BLaER1 (cell line): ENCODE results near the gene CFAP74.

ENCODE experiments used
- H3K27ac ChIP-seq: shearing (Covaris generic); formaldehyde crosslinking; 2 replicates; pipeline ENCODE4 v1.8.1; 2022
- H3K27me3 ChIP-seq: shearing (Covaris generic); formaldehyde crosslinking; 2 replicates; pipeline ENCODE4 v1.8.1; 2022
- H3K36me3 ChIP-seq: shearing (Covaris generic); formaldehyde crosslinking; 2 replicates; pipeline ENCODE4 v1.8.1; 2022
- H3K4me1 ChIP-seq: shearing (Covaris generic); formaldehyde crosslinking; 2 replicates; pipeline ENCODE4 v1.8.1; 2022
- H3K4me2 ChIP-seq: shearing (Covaris generic); formaldehyde crosslinking; 2 replicates; pipeline ENCODE4 v1.8.1; 2022
- H3K4me3 ChIP-seq: shearing (Covaris generic); formaldehyde crosslinking; 2 replicates; pipeline ENCODE4 v1.8.1; 2022
- H3K9ac ChIP-seq: shearing (Covaris generic); formaldehyde crosslinking; 2 replicates; pipeline ENCODE4 v1.8.1; 2022
- H3K9me3 ChIP-seq: shearing (Covaris generic); formaldehyde crosslinking; 2 replicates; pipeline ENCODE4 v1.8.1; 2022
- H4K20me1 ChIP-seq: shearing (Covaris generic); formaldehyde crosslinking; 2 replicates; pipeline ENCODE4 v1.8.1; 2022
- Cebpa-rat ChIP-seq: shearing (Covaris generic); IDR thresholded peaks from 2 replicates; pipeline ENCODE4 v1.8.1; 2022

The CFAP74 gene

GRCh38 chr1:1915911-1916840, 87.4 kb downstream of the CFAP74 start:
- Histone ChIP-seq H3K27ac (no peak overlapping the region), H3K9ac (no peak overlapping the region), H4K20me1 (no peaks in the 10 kb centered on the region), H3K9me3 (no peaks in the 10 kb centered on the region), H3K4me3 (no peak overlapping the region), H3K4me2 (no peak overlapping the region), H3K4me1 (peaks cover 53% of the 10 kb centered on the region), H3K27me3 (0 out of 2 replicates have a peak, but pooled peaks cover 7% of the 10 kb centered on the region), H3K36me3 (no peaks in the 10 kb centered on the region)
- TF ChIP-seq Cebpa-rat, result no peak

GRCh38 chr1:1914971-1915692, 88.5 kb downstream of the CFAP74 start, which contains the start of gene CALML6:
CALML6 (plus strand) TSS chr1:1915260; CDS start chr1:1915281, 21 bp downstream.
- TF ChIP-seq Cebpa-rat, result no peak
- Histone ChIP-seq H3K4me3 (no peak within 1 kb of the TSS), H3K27me3 (0 out of 2 replicates have a peak, but pooled peaks cover 7% of the 10 kb centered on the region), H3K9ac (no peak within 1 kb of the TSS), H3K36me3 (no peaks in the 10 kb centered on the region), H4K20me1 (no peaks in the 10 kb centered on the region), H3K4me2 (no peak within 1 kb of the TSS), H3K9me3 (no peaks in the 10 kb centered on the region), H3K27ac (no peak within 1 kb of the TSS), H3K4me1 (peaks cover 52% of the 10 kb centered on the region)

DNA sequence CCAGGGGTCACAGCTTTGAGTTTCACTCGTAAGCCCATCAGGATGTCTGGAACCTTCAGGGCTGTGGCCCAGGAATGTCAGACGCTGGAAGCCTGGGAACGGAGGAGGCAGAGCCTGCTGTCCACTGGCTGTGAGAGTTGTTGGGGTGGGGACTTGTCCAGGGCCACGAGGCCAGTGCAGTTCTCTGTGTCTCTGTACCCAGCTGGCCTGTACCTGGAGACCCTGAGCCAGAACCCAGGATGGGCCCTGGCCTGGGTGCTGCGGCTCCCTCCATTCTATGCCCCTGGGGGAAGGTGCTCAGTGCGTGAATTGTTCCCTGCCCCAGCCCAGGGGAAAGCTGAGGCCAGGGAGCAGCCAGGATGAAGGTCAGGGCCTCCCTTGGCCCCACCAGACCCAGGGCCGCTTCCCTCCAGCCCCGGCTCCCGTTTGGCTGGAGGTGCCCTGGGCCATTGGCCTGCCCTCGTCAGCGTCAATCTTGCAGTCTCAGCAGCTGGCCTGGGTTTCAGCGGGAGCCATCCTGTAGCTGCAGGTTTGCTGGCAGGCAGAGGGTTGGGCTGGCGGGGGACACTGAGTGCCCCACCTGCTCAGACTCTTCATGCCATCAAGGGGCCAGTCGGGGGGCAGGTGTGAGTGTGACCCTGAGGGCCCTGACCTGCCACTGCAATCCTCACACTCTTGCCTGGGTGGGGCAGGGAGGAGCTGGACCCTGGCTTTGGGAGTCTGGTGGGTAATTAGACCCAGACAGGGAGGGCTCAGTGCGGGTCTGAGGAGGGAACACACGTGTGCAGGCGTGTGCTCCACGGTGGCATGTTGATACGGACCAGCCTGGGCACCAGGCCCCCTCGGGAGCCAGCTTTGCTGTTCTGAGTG, 89.2 kb downstream of the CFAP74 start:
- Histone ChIP-seq H3K27ac (no peak overlapping the region), H3K36me3 (no peaks in the 10 kb centered on the region), H3K27me3 (0 out of 2 replicates have a peak, but pooled peaks cover 7% of the 10 kb centered on the region), H3K4me2 (no peak overlapping the region), H4K20me1 (no peaks in the 10 kb centered on the region), H3K4me1 (peaks cover 53% of the 10 kb centered on the region), H3K9ac (no peak overlapping the region), H3K9me3 (no peaks in the 10 kb centered on the region), H3K4me3 (no peak overlapping the region)
- TF ChIP-seq Cebpa-rat, result no peak

DNA sequence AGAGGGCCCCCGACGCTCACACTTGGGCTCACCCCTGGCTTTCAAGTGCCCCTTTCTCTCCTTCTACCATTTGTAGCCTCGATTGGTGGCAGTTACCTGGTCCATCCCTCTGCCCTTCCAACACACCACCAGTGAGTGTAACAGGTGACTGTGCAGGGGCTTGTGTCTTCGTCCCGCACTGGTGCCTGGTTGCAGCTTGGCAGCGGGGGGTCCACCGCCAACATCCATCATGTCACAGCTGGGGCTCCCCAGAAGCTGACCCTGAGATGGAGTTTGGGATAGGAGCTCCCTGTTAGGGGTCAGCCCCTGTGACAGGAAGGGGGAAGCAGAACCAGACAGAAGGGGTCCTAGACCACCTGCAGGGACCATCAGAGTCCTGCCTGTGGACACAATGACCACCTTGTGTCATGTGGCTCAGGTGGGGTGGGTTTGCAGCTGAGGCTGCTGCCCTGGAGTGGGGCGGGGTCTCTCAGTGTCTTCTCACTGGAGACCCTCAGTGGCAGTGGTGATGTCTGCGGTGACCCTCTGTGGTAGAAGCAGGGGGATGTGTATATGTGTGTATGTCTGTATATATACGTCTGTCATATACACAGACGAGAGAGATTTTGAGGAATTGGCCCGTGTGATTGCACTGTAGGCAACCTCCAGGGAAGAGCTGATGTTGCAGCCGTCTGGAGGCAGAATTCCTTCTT, 92.1 kb downstream of the CFAP74 start:
- Histone ChIP-seq H3K4me3 (no peak overlapping the region), H3K27ac (no peak overlapping the region)
- TF ChIP-seq Cebpa-rat, result no peak

DNA sequence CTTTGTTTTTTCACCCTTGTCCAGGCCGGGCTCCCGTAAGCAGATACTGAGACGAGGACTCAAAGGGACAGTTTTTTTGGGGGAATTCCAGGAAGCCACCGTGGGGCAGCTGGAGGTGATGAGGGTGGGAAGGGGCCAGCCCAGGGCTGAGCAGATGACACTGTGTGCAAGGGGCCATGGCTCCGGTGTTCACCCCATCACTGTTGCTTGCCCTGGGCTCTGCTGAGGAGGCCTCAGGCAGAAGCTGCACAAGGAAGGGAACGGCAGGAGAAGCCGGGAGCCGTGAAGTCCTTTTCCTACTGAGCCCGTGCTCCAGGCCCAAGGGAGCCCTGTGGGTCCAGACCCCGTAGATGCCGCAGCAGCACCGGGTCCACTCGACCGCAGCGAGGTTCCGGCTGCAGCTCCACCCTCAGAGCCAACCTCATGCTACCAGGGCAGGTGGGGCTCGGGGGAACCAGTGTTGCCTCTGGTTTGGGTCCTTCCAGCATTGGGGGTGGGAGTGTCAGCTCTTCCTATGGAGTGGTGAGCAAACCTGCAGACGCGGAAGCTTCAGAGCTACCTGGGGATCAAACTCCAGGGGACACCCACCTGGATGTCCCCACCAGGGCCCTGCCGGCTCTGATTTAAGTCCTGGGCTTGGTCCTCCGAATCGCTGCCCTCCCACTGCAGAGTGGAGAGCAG, 92.8 kb downstream of the CFAP74 start:
- H3K4me2 ChIP-seq, result peak overlapping the region; percentile 74; the same call in 1 of the 2 replicates
- no peak overlapping the region for H3K27ac ChIP-seq
- no peak overlapping the region for H3K4me3 ChIP-seq
- H4K20me1 ChIP-seq, result no peaks in the 10 kb centered on the region
- H3K27me3 ChIP-seq, result no peaks in the 10 kb centered on the region
- peak overlapping the region; percentile 19; the same call in 1 of the 2 replicates for H3K9ac ChIP-seq
- H3K9me3 ChIP-seq, result no peaks in the 10 kb centered on the region
- no peaks in the 10 kb centered on the region for H3K36me3 ChIP-seq
- peaks cover 65% of the 10 kb centered on the region for H3K4me1 ChIP-seq
- TF ChIP-seq Cebpa-rat, result no peak

More for the DNA sequence above, 92.1 kb downstream of the CFAP74 start:
- no peaks in the 10 kb centered on the region for H3K9me3 ChIP-seq
- H3K36me3 ChIP-seq, result no peaks in the 10 kb centered on the region
- peaks cover 58% of the 10 kb centered on the region for H3K4me1 ChIP-seq
- H3K9ac ChIP-seq, result no peak overlapping the region
- no peaks in the 10 kb centered on the region for H3K27me3 ChIP-seq
- H4K20me1 ChIP-seq, result no peaks in the 10 kb centered on the region
- H3K4me2 ChIP-seq, result no peak overlapping the region

DNA sequence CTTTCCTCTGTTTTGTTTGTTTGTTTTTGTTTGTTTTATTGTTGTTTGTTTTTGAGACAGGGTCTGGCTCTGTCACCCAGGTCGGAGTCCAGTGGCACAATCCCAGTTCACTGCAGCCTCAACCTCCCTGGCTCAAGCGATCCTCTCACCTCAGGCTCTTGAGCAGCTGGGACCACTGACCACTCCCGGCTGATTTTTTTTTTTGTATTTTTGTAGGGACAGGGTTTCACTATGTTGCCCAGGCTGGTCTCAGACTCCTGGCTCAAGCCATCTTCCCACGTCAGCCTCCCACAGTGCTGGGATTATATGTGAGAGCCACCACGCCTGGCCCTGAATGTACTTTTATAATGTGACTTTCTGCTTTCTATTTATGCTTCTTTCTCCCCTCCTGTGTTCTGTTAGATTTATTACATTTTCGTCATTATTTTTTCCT, 93.5 kb downstream of the CFAP74 start:
- Histone ChIP-seq H3K4me2 (peak overlapping the region; percentile 74), H3K36me3 (no peaks in the 10 kb centered on the region), H3K9ac (peak overlapping the region; percentile 61; the same call in 1 of the 2 replicates), H3K4me3 (no peak overlapping the region), H3K27ac (peak overlapping the region; percentile 67), H4K20me1 (no peaks in the 10 kb centered on the region), H3K27me3 (no peaks in the 10 kb centered on the region), H3K9me3 (no peaks in the 10 kb centered on the region), H3K4me1 (peaks cover 71% of the 10 kb centered on the region)
- no peak for TF ChIP-seq Cebpa-rat

DNA sequence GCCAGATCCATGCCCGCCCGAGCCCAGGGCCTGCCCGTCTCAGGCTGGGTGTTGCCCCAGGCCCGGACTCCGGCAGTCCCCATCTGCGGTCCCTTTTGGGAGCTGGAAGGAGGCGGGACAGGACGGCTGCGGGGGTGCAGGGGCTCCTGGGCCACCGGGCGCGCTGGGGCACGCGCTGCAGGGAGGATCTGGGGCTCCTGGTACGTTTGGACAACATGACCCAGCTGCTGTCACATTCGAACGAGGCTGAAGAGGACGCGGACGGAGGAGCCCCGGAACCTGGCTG, 95.1 kb downstream of the CFAP74 start:
- Histone ChIP-seq H3K27ac (peak overlapping the region; percentile 98), H3K4me2 (peak overlapping the region; percentile 100), H3K4me3 (peak overlapping the region; percentile 84), H3K9ac (peak overlapping the region; percentile 95), H3K9me3 (peaks cover under 1% of the 10 kb centered on the region; the same call in 1 of the 2 replicates), H3K27me3 (no peaks in the 10 kb centered on the region), H3K36me3 (no peaks in the 10 kb centered on the region), H4K20me1 (no peaks in the 10 kb centered on the region), H3K4me1 (peaks cover 59% of the 10 kb centered on the region)
- no peak for TF ChIP-seq Cebpa-rat

- no peaks in the 10 kb centered on the region for H4K20me1 ChIP-seq
- no peak for TF ChIP-seq Cebpa-rat
- H3K4me3 ChIP-seq, result 0 out of 2 replicates have a peak overlapping the region, but pooled peaks have one; percentile 18
- no peaks in the 10 kb centered on the region for H3K27me3 ChIP-seq
- peaks cover 7% of the 10 kb centered on the region; the same call in 1 of the 2 replicates for H3K9me3 ChIP-seq
- H3K9ac ChIP-seq, result peak overlapping the region; percentile 95
- H3K4me2 ChIP-seq, result peak overlapping the region; percentile 100
- H3K27ac ChIP-seq, result peak overlapping the region; percentile 98
- no peaks in the 10 kb centered on the region for H3K36me3 ChIP-seq
- peaks cover 58% of the 10 kb centered on the region for H3K4me1 ChIP-seq
These were observed 96.4 kb downstream of the CFAP74 start for GRCh38 chr1:1907098-1907736.
